Natural killer cell (primary cell): Measurements from ENCODE around the gene AMN. TPM values are rescaled to one million over a fixed set of nuclear protein-coding genes. Genes with fewer than 3 reads are reported as not detected.

Experiments used
- ATAC-seq, 3 donors: fragments of 150-1000 bp in 2 of 3; fragments of 200-7000 bp in 1 of 3; cut with Tn5 transposase; 1 replicate in 1 of 3; 2 replicates in 2 of 3; pipeline ENCODE4 v1.10.0; 2021; ENCODE audit warnings: mild to moderate bottlenecking in 2 of 3, moderate library complexity in 2 of 3
- DNase-seq, 2 donors: peaks; one replicate each; pipeline versions ENCODE4 v3.0.0 to v3.0.0-alpha.2; 2013 to 2021; ENCODE audit warnings: mixed read lengths in 1 of 2
- H3K27ac ChIP-seq: one replicate; pipeline ENCODE4 v1.5.1; 2013; ENCODE audit warnings: mild to moderate bottlenecking, low read length
- H3K27me3 ChIP-seq: one replicate; pipeline ENCODE4 v1.6.1; 2013; ENCODE audit warnings: low read length; ENCODE audit not compliant: control insufficient read depth, insufficient read depth
- H3K36me3 ChIP-seq: one replicate; pipeline ENCODE4 v1.6.1; 2013; ENCODE audit warnings: low read length; ENCODE audit not compliant: control insufficient read depth, insufficient read depth
- H3K4me1 ChIP-seq: one replicate; pipeline ENCODE4 v1.6.1; 2013; ENCODE audit warnings: low read length; ENCODE audit not compliant: control insufficient read depth, insufficient read depth
- H3K4me3 ChIP-seq: one replicate; pipeline ENCODE4 v1.5.1; 2013; ENCODE audit warnings: low read length
- H3K9me3 ChIP-seq: one replicate; pipeline ENCODE4 v1.6.1; 2013; ENCODE audit warnings: low read length; ENCODE audit not compliant: control insufficient read depth, insufficient read depth
- H3K27ac Mint-ChIP-seq, 2 donors: one replicate each; pipeline ENCODE4 v1.8.0; 2022; ENCODE audit warnings: mild to moderate bottlenecking in 2 of 2, mixed read lengths in 2 of 2, moderate library complexity in 1 of 2
- H3K27me3 Mint-ChIP-seq, 2 donors: one replicate each; pipeline ENCODE4 v1.8.0; 2022; ENCODE audit warnings: low read depth in 2 of 2, mixed read lengths in 2 of 2
- H3K36me3 Mint-ChIP-seq: one replicate; pipeline ENCODE4 v1.8.0; 2022; ENCODE audit warnings: mixed read lengths
- H3K4me1 Mint-ChIP-seq, 2 donors: one replicate each; pipeline ENCODE4 v1.8.0; 2022; ENCODE audit warnings: mixed read lengths in 2 of 2
- H3K4me3 Mint-ChIP-seq: one replicate; pipeline ENCODE4 v1.8.0; 2022; ENCODE audit warnings: mild to moderate bottlenecking, moderate library complexity, mixed read lengths
- H3K9me3 Mint-ChIP-seq, 2 donors: one replicate each; pipeline ENCODE4 v1.8.0; 2022; ENCODE audit warnings: mixed read lengths in 2 of 2
- CTCF ChIP-seq: fragments of 200-600 bp; IDR thresholded peaks from one replicate; pipeline ENCODE4 v1.8.0; 2022; ENCODE audit warnings: antibody characterized with exemption
- WGBS: methylation state at CpG from one replicate; pipeline ENCODE4 v1.1.7; 2013; ENCODE audit warnings: missing lambda C conversion rate; ENCODE audit not compliant: insufficient coverage; 5-methylcytosine and 5-hydroxymethylcytosine counted together
- intact Hi-C: fragments of 100-400 bp; cut with micrococcal nuclease; formaldehyde crosslinking; loops from one replicate; pipeline ENCODE4 v1.14.2; 2022
- total RNA-seq, 4 donors: library from RNA; stranded (reverse); fragments of 120-200 nt in 1 of 4; gene quantifications; one replicate each; pipeline versions ENCODE4 v1.2.3 to v1.2.4, GENCODE V29; 2013 to 2022

The AMN gene
- total RNA-seq, 3 donors from 2014 or later (not counting 1 experiment from before 2014, with no cell fraction given) = 0.24 to 2.4 (median 2.0) TPM

GRCh38 chr14:102948698-102949061, 26.2 kb downstream of the AMN start:
- H3K36me3 Mint-ChIP-seq = no peaks in the 10 kb centered on the region
- Histone ChIP-seq H3K4me3 (no peak overlapping the region), H3K27me3 (no peaks in the 10 kb centered on the region), H3K27ac (peak overlapping the region; percentile 45), H3K4me1 (peaks cover 15% of the 10 kb centered on the region), H3K36me3 (no peaks in the 10 kb centered on the region), H3K9me3 (no peaks in the 10 kb centered on the region)
- peaks cover 10 to 11% of the 10 kb centered on the region in 2 donors for H3K4me1 Mint-ChIP-seq
- ATAC-seq = peak in 1 of 3 donors; percentile 6
- 56% methylated on average over 9 of the region's 9 CpGs for WGBS
- H3K27ac Mint-ChIP-seq = peak overlapping the region; percentile 14 to 37
- TF ChIP-seq CTCF = no peak
- DNase-seq = no peak
- intact Hi-C loops = no loop called here
- peak overlapping the region; percentile 42 for H3K4me3 Mint-ChIP-seq
- no peaks in the 10 kb centered on the region for H3K27me3 Mint-ChIP-seq
- H3K9me3 Mint-ChIP-seq = no peaks in the 10 kb centered on the region

- Mint-ChIP-seq H3K9me3 (no peaks in the 10 kb centered on the region), H3K36me3 (no peaks in the 10 kb centered on the region), H3K4me3 (peak overlapping the region; percentile 61), H3K27me3 (no peaks in the 10 kb centered on the region), H3K4me1 (peaks cover 10 to 11% of the 10 kb centered on the region in 2 donors), H3K27ac (peak overlapping the region; percentile 14 to 37)
- no peak for TF ChIP-seq CTCF
- 21% methylated on average over 28 of the region's 28 CpGs for WGBS
- Histone ChIP-seq H3K27me3 (no peaks in the 10 kb centered on the region), H3K9me3 (no peaks in the 10 kb centered on the region), H3K27ac (peak overlapping the region; percentile 45), H3K4me3 (no peak overlapping the region), H3K4me1 (peaks cover 15% of the 10 kb centered on the region), H3K36me3 (no peaks in the 10 kb centered on the region)
- peak; percentile 60 to 80 (median 71) for ATAC-seq
- DNase-seq = peak in 1 of 2 donors; percentile 68
- intact Hi-C loops = no loop called here
Measured at GRCh38 chr14:102949062-102949800, 26.8 kb downstream of the AMN start.

- Mint-ChIP-seq H3K27me3 (no peaks in the 10 kb centered on the region), H3K9me3 (no peaks in the 10 kb centered on the region), H3K4me3 (no peak overlapping the region), H3K4me1 (peaks cover 10 to 11% of the 10 kb centered on the region in 2 donors), H3K27ac (peak overlapping the region; percentile 14 to 37), H3K36me3 (no peaks in the 10 kb centered on the region)
- Histone ChIP-seq H3K4me3 (no peak overlapping the region), H3K27me3 (no peaks in the 10 kb centered on the region), H3K36me3 (no peaks in the 10 kb centered on the region), H3K27ac (peak overlapping the region; percentile 11), H3K9me3 (no peaks in the 10 kb centered on the region), H3K4me1 (peaks cover 15% of the 10 kb centered on the region)
- ATAC-seq = no peak
- no peak for DNase-seq
- intact Hi-C loops = no loop called here
- WGBS = 94% methylated on average over 23 of the region's 23 CpGs
- TF ChIP-seq CTCF = no peak
Measured at GRCh38 chr14:102949801-102950451, 27.5 kb downstream of the AMN start.
